ENCODE data around the gene AP3S2. TPM values are rescaled to one million over a fixed set of nuclear protein-coding genes. Genes with fewer than 3 reads are reported as not detected.

AP3S2 gene
- total and polyA plus RNA-seq, 2 experiments from 2014 or later: 31.0 to 50.2 TPM

DNA sequence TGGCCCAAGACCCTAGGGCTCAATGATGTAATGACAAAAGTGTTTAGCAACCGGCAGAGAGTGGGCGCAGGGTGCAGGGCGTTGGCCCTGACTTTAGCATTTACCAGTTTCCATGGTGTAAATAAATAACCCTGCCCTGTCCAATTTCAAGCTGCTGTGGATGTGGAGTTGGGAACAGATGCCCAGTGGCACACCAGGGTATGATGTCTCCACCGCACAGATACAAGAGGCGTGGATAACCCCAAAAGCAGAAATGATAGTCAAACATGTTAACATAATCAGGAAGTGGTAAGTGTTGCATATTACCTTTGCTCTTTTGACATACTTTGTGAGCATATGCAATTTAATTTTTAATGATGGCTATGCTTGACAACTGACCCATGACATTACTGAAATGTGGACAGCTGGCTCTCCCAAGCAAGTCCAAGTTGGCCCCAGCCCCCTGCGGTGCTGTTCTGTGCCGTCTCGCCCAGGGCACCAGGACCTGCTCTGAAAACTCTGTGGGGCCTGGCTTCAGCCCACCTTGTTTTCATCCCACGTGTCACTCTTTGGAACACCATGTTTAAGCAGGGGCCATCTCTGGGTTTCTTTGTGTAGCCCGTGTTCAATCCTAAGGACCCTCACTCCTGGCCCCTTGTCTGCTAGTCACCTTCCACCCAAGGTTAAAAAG is 68.4 kb downstream of the AP3S2 start:
- Histone ChIP-seq H3K27me3 (no peaks in the 10 kb centered on the region), H3K9me3 (ENCODE audit: low read depth) (no peaks in the 10 kb centered on the region), H3K4me1 (ENCODE audit: low read depth) (peaks cover 16% of the 10 kb centered on the region), H3K36me3 (no peaks in the 10 kb centered on the region), H3K27ac (no peak overlapping the region), H3K4me3 (no peak overlapping the region)
- TF ChIP-seq CTCF (IDR thresholded peaks at IDR 0.05; ENCODE audit: low read depth, low read length): no peak
- no peak for DNase-seq (ENCODE audit: low read depth in 1 of 2, low spot score in 1 of 2)

DNA sequence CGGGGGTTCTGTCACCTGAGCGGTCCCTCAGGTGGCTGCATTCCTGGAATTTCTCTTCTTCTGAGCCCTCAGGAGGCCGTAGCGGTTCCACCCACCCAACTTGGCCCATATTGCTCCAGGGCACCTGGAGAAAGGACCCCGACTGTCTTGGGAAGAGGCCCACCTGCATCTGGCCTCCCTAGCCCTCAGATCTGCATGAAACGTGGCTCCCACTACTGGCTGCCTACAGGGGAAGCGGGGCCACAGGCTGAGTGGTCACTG is 69.3 kb downstream of the AP3S2 start:
- no peak for DNase-seq (ENCODE audit: low read depth in 1 of 2, low spot score in 1 of 2)
- Histone ChIP-seq H3K27ac (no peak overlapping the region), H3K4me3 (no peak overlapping the region), H3K4me1 (ENCODE audit: low read depth) (peaks cover 16% of the 10 kb centered on the region), H3K9me3 (ENCODE audit: low read depth) (no peaks in the 10 kb centered on the region), H3K36me3 (no peaks in the 10 kb centered on the region), H3K27me3 (no peaks in the 10 kb centered on the region)
- no peak for TF ChIP-seq CTCF (IDR thresholded peaks at IDR 0.05; ENCODE audit: low read depth, low read length)

- Histone ChIP-seq H3K9me3 (ENCODE audit: low read depth) (no peaks in the 10 kb centered on the region), H3K27ac (no peak overlapping the region), H3K27me3 (no peaks in the 10 kb centered on the region), H3K4me3 (no peak overlapping the region), H3K4me1 (ENCODE audit: low read depth) (peaks cover 11% of the 10 kb centered on the region), H3K36me3 (no peaks in the 10 kb centered on the region)
- DNase-seq (ENCODE audit: low read depth in 1 of 2, low spot score in 1 of 2): no peak
- no peak for TF ChIP-seq CTCF (IDR thresholded peaks at IDR 0.05; ENCODE audit: low read depth, low read length)
Measured at GRCh38 chr15:89823836-89824606, 69.8 kb downstream of the AP3S2 start.

GRCh38 chr15:89822951-89823711 is 70.7 kb downstream of the AP3S2 start:
- Histone ChIP-seq H3K4me3 (no peak overlapping the region), H3K36me3 (no peaks in the 10 kb centered on the region), H3K27ac (no peak overlapping the region), H3K27me3 (no peaks in the 10 kb centered on the region), H3K9me3 (ENCODE audit: low read depth) (no peaks in the 10 kb centered on the region), H3K4me1 (ENCODE audit: low read depth) (peaks cover 3% of the 10 kb centered on the region)
- peak in 1 of 2 donors; percentile 48 for DNase-seq (ENCODE audit: low read depth in 1 of 2, low spot score in 1 of 2)
- no peak for TF ChIP-seq CTCF (IDR thresholded peaks at IDR 0.05; ENCODE audit: low read depth, low read length)

DNA sequence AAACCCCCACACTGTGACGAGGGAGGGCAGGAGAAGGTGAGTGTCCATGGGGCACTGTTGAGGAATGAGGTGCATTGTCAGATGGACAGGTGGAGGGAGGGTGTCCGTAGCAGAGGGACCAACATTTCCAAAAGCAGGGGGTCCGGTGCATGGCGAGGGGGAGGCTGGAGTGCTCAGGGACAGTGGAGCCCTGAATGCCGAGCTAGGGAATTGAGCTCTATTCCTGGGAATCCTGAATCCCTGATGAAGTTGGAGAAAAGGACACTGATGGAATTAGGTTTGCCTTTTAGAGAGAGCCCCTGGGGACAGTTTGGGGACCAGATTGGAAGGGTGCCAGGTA is 71.2 kb downstream of the AP3S2 start:
- no peak overlapping the region for H3K27ac ChIP-seq
- DNase-seq (ENCODE audit: low read depth in 1 of 2, low spot score in 1 of 2): no peak
- H3K27me3 ChIP-seq: no peaks in the 10 kb centered on the region
- H3K4me3 ChIP-seq: no peak overlapping the region
- no peaks in the 10 kb centered on the region for H3K9me3 ChIP-seq (ENCODE audit: low read depth)
- no peaks in the 10 kb centered on the region for H3K36me3 ChIP-seq
- no peak for TF ChIP-seq CTCF (IDR thresholded peaks at IDR 0.05; ENCODE audit: low read depth, low read length)
- H3K4me1 ChIP-seq (ENCODE audit: low read depth): no peaks in the 10 kb centered on the region

All from cardiac muscle cell (in vitro differentiated cells and primary cell).